IMR-90 (cell line): ENCODE data around the gene ARPC5L. TPM values are rescaled to one million over a fixed set of nuclear protein-coding genes. Genes with fewer than 3 reads are reported as not detected.
A peak's percentile ranks its signal among the peaks of the same experiment; 100 is the strongest.

Source experiments
- ATAC-seq: fragments of 200-7000 bp; cut with Tn5 transposase; 2 replicates; pipeline ENCODE4 v1.9.1; 2020; ENCODE audit warnings: low read depth, mild to moderate bottlenecking, moderate library complexity
- BruUV-seq: library from RNA; stranded (reverse); fragments of 400-500 nt; replicated peaks from 2 replicates; lab custom pipeline; 2021; lab: Mats Ljungman, UMichigan
- CTCF ChIA-PET: fragments of 300-600 bp; formaldehyde crosslinking; extraction: SDS; loops from one replicate; lab custom pipeline; 2021; ENCODE audit warnings: antibody characterized with exemption; lab: Yijun Ruan, JAX
- POLR2A ChIA-PET: fragments of 300-600 bp; sonication (Branson Sonifier 250); formaldehyde crosslinking; loops from one replicate; lab custom pipeline; 2022; ENCODE audit warnings: antibody characterized with exemption; ENCODE audit not compliant: unreplicated experiment; lab: Charles Lee
- DNase-seq: peaks from one replicate; pipeline ENCODE4 v3.0.0; 2013
- H2AFZ ChIP-seq: replicated peaks from 2 replicates; pipeline ENCODE3; 2013; ENCODE audit warnings: low read length, mild to moderate bottlenecking; ENCODE audit not compliant: poor library complexity
- H2AK5ac ChIP-seq: 2 replicates; pipeline ENCODE4 v1.6.1; 2013; ENCODE audit warnings: low read depth, low read length, inconsistent platforms
- H2AK9ac ChIP-seq: replicated peaks from 2 replicates; pipeline ENCODE3; 2013; ENCODE audit warnings: mild to moderate bottlenecking, low read depth, low read length, moderate library complexity; ENCODE audit not compliant: poor library complexity
- H2BK120ac ChIP-seq: 2 replicates; pipeline ENCODE4 v1.6.1; 2013; ENCODE audit warnings: low read depth, low read length, inconsistent platforms
- H2BK15ac ChIP-seq: 3 replicates; pipeline ENCODE4 v1.6.1; 2013; ENCODE audit warnings: low read depth, low read length, inconsistent platforms
- H2BK20ac ChIP-seq: 2 replicates; pipeline ENCODE4 v1.6.1; 2013; ENCODE audit warnings: low read depth, mild to moderate bottlenecking, inconsistent platforms, low read length, moderate library complexity
- H2BK5ac ChIP-seq: 2 replicates; pipeline ENCODE4 v1.6.1; 2013; ENCODE audit warnings: mild to moderate bottlenecking, low read depth, low read length, inconsistent platforms; ENCODE audit not compliant: poor library complexity, severe bottlenecking
- H3K14ac ChIP-seq: replicated peaks from 2 replicates; pipeline ENCODE4 v1.6.1; 2013; ENCODE audit warnings: low read depth, low read length, inconsistent platforms
- H3K18ac ChIP-seq: 2 replicates; pipeline ENCODE4 v1.6.1; 2013; ENCODE audit warnings: low read depth, low read length, control low read depth
- H3K23ac ChIP-seq: 2 replicates; pipeline ENCODE4 v1.6.1; 2013; ENCODE audit warnings: low read depth, low read length, inconsistent platforms
- H3K27ac ChIP-seq: 2 replicates; pipeline ENCODE4 v1.5.1; 2013; ENCODE audit warnings: mild to moderate bottlenecking, control low read depth, low read length; ENCODE audit not compliant: insufficient read depth
- H3K27me3 ChIP-seq: 2 replicates; pipeline ENCODE4 v1.6.1; 2013; ENCODE audit warnings: low read length; ENCODE audit not compliant: control insufficient read depth, insufficient read depth
- H3K36me3 ChIP-seq: 2 replicates; pipeline ENCODE4 v1.6.1; 2013; ENCODE audit warnings: low read length, mixed read lengths; ENCODE audit not compliant: control insufficient read depth, insufficient read depth
- H3K4ac ChIP-seq: 2 replicates; pipeline ENCODE4 v1.6.1; 2013; ENCODE audit warnings: low read depth, low read length, inconsistent platforms
- H3K4me1 ChIP-seq: 2 replicates; pipeline ENCODE4 v1.6.1; 2013; ENCODE audit warnings: low read length, mixed read lengths; ENCODE audit not compliant: control insufficient read depth, insufficient read depth
- H3K4me2 ChIP-seq: 2 replicates; pipeline ENCODE4 v1.6.1; 2013; ENCODE audit warnings: low read depth, mild to moderate bottlenecking, control low read depth, low read length, moderate library complexity
- H3K4me3 ChIP-seq: 2 replicates; pipeline ENCODE4 v1.5.1; 2013; ENCODE audit warnings: low read depth, mild to moderate bottlenecking, control low read depth, low read length, moderate library complexity; ENCODE audit not compliant: insufficient read depth
- H3K56ac ChIP-seq: 2 replicates; pipeline ENCODE4 v1.6.1; 2013; ENCODE audit warnings: low read length, inconsistent platforms; ENCODE audit not compliant: insufficient read depth; ENCODE audit errors: extremely low read depth
- H3K79me1 ChIP-seq, 2 experiments: 2 replicates each; pipeline ENCODE4 v1.6.1; 2013; ENCODE audit warnings: low read length in 2 of 2, inconsistent platforms in 1 of 2, low read depth in 1 of 2
- H3K9ac ChIP-seq: 2 replicates; pipeline ENCODE4 v1.6.1; 2013; ENCODE audit warnings: low read depth, low read length, control low read depth
- H3K9me1 ChIP-seq: 2 replicates; pipeline ENCODE4 v1.6.1; 2013; ENCODE audit warnings: low read length, inconsistent platforms; ENCODE audit not compliant: insufficient read depth
- H3K9me3 ChIP-seq: 2 replicates; pipeline ENCODE4 v1.6.1; 2013; ENCODE audit warnings: low read length; ENCODE audit not compliant: control insufficient read depth, insufficient read depth
- H4K20me1 ChIP-seq: 2 replicates; pipeline ENCODE4 v1.6.1; 2013; ENCODE audit warnings: low read length, inconsistent platforms; ENCODE audit not compliant: insufficient read depth
- H4K5ac ChIP-seq: 2 replicates; pipeline ENCODE4 v1.6.1; 2013; ENCODE audit warnings: mild to moderate bottlenecking, low read depth, low read length, control low read depth
- H4K8ac ChIP-seq, 2 experiments: 2 replicates each; pipeline ENCODE4 v1.6.1; 2013; ENCODE audit warnings: low read depth in 2 of 2, low read length in 2 of 2, control low read depth in 1 of 2, inconsistent platforms in 1 of 2
- H4K91ac ChIP-seq: 2 replicates; pipeline ENCODE4 v1.6.1; 2013; ENCODE audit warnings: low read depth, low read length, inconsistent platforms; ENCODE audit not compliant: insufficient read depth
- CHD1 ChIP-seq: IDR thresholded peaks from 2 replicates; pipeline ENCODE4 v1.6.1; 2012; ENCODE audit warnings: low read depth, low read length, improper control_type of control experiment
- ELK1 ChIP-seq: fragments of 150-350 bp; IDR thresholded peaks from 2 replicates; pipeline ENCODE4 v1.6.1; 2016; ENCODE audit warnings: low read depth, mild to moderate bottlenecking, low read length, moderate library complexity, borderline replicate concordance
- FOS ChIP-seq: fragments of 150-350 bp; IDR thresholded peaks from 2 replicates; pipeline ENCODE4 v1.6.1; 2016; ENCODE audit warnings: low read depth, low read length
- MAFK ChIP-seq: IDR thresholded peaks from 2 replicates; pipeline ENCODE4 v1.6.1; 2012; ENCODE audit warnings: low read depth, low read length, improper control_type of control experiment
- MAZ ChIP-seq: IDR thresholded peaks from 2 replicates; pipeline ENCODE4 v1.6.1; 2012; ENCODE audit warnings: low read depth, mild to moderate bottlenecking, low read length, improper control_type of control experiment, moderate library complexity, borderline replicate concordance
- POLR2A ChIP-seq: IDR thresholded peaks from 2 replicates; pipeline ENCODE4 v1.6.1; 2012; ENCODE audit warnings: mild to moderate bottlenecking, low read depth, low read length
- WGBS, 2 experiments: methylation state at CpG; one replicate each; pipeline versions ENCODE4 v1.1.5 to v1.1.7; 2013; ENCODE audit warnings: missing lambda C conversion rate in 2 of 2; ENCODE audit not compliant: insufficient read length in 1 of 2; ENCODE audit errors: extremely low coverage in 2 of 2; 5-methylcytosine and 5-hydroxymethylcytosine counted together
- dilution Hi-C: fragments of 300-500 bp; cut with HindIII; formaldehyde crosslinking; loops from one replicate; pipeline ENCODE4 v1.14.3; 2018; ENCODE audit warnings: low sequenced_read_pairs; ENCODE audit not compliant: unreplicated experiment
- in situ Hi-C: fragments of 300-500 bp; cut with MboI; formaldehyde crosslinking; loops from 3 replicates; pipeline ENCODE4 v1.14.3; 2019; ENCODE audit warnings: low sequenced_read_pairs, inconsistent platforms, mixed read lengths
- intact Hi-C: fragments of 100-400 bp; cut with micrococcal nuclease; formaldehyde crosslinking; loops from 2 replicates; pipeline ENCODE4 v1.10.0; 2022
- polyA plus RNA-seq, 3 experiments: library from polyadenylated mRNA; depleted of rRNA; stranded (reverse); fragments of >200 nt; gene quantifications; 2 replicates each; pipeline ENCODE4 v1.2.3, GENCODE V29; 2012; ENCODE audit warnings: low replicate concordance in 1 of 3
- total RNA-seq: library from RNA; depleted of rRNA; stranded (reverse); fragments of >200 nt; gene quantifications from 2 replicates; pipeline ENCODE4 v1.2.3, GENCODE V29; 2012

The ARPC5L gene
- total and polyA plus RNA-seq, 2 of the 4 experiments (the other 2 are of a cell fraction): 11.1 to 53.8 TPM

DNA sequence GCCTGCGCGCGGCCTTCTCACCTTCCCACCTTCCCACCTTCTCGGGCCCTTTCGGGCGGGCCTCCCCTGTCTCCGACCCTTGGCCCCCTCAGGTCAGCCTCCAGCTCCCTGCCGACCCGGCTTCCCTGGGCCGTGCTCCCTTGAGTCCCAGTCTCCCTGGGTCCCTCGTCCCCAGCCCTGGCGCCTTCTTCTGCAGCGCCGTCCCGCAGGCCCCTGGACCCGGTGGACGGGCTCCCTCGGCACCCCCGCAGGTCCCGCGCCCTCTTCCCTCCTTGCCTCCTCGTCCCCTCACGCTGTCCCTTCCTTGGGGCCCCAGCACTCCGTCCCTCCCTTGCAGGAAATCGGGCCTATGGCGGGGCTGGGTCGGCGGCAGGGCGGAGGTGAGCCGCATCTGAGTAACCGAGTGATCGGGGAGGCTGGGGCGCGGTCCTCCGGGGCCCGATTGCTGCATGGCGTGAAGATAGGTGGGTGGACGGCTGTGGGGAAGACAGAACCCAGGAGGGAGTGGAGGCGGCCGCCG is 7.6 kb downstream of the ARPC5L start:
- in situ Hi-C loops: loop anchor here (10.0 kb wide), 1 partner anchor 275 kb away; the partner anchor contains the start of gene SCAI
- Histone ChIP-seq H2BK20ac (no peak overlapping the region), H2BK15ac (0 out of 3 replicates have a peak overlapping the region, but pooled peaks have one; percentile 61), H3K18ac (peak overlapping the region; percentile 17), H4K8ac (peak overlapping the region; percentile 73 to 90; a peak in 3 of 4 replicates), H3K27me3 (no peaks in the 10 kb centered on the region), H4K5ac (peak overlapping the region; percentile 10), H2AFZ (peak overlapping the region; percentile 88), H3K27ac (peak overlapping the region; percentile 94), H4K20me1 (peaks cover 41% of the 10 kb centered on the region), H3K9me3 (no peaks in the 10 kb centered on the region), H3K36me3 (peaks cover 20% of the 10 kb centered on the region), H3K14ac (peak overlapping the region; percentile 90), H2AK5ac (peak overlapping the region; percentile 96), H3K56ac (peak overlapping the region; percentile 94), H3K23ac (peak overlapping the region; percentile 96), H3K9me1 (peaks cover 16% of the 10 kb centered on the region; the same call in 1 of the 2 replicates), H3K9ac (peak overlapping the region; percentile 98), H3K4ac (peak overlapping the region; percentile 86), H2BK120ac (no peak overlapping the region; the same call in 1 of the 2 replicates), H2BK5ac (peak overlapping the region; percentile 86), H3K79me1 (peaks cover 10 to 64% of the 10 kb centered on the region in 2 experiments; a peak in 3 of 4 replicates), H3K4me2 (peak overlapping the region; percentile 98), H3K4me3 (peak overlapping the region; percentile 69), H2AK9ac (peak overlapping the region; percentile 97), H3K4me1 (peaks cover 22% of the 10 kb centered on the region), H4K91ac (peak overlapping the region; percentile 55; the same call in 1 of the 2 replicates)
- peak; percentile 22 for ATAC-seq
- ChIA-PET CTCF (no interaction called here), POLR2A (no interaction called here)
- DNase-seq: no peak
- TF ChIP-seq FOS (no peak), MAZ (0 out of 2 replicates have a peak, but pooled peaks have one; percentile 22), POLR2A (no peak), ELK1 (no peak), CHD1 (0 out of 2 replicates have a peak, but pooled peaks have one; percentile 6), MAFK (no peak)
- no TSS peak for BruUV-seq
- intact Hi-C loops: loop anchor here (5.0 kb wide), 1 partner anchor 503 kb away; no protein-coding TSS in a partner anchor
- dilution Hi-C loops: no loop called here
- WGBS, 2 experiments: 0% methylated on average over 7 of the region's 41 CpGs; no CpG with 5 or more reads in 1 of the 2 experiments
